ENCODE results near the gene CARD11.

The CARD11 gene

DNA sequence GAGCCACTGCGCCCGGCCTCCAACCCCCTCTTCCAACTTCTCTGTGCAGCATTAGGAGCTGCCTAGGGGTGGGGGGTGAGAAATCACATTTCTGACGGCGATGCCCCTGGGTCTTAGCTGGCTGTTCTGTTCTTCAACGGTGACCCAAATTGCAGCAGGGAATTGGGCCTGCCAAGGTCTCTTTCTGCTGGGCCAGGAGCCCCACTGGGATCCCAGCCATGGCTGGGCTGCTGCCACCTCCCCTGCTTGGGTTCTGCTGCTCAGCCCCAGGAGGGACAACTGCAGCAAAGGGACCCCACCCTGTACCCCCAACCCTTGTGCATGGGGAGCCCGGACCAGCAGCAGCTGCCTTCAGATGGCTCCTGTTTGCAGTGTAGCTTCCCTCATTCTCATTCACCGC, 155.9 kb downstream of the CARD11 start:
- H3K4me3 ChIP-seq (ENCODE audit: low read depth, low read length): no peak overlapping the region
- no peak for DNase-seq (ENCODE audit: low read depth, low spot score)
- in situ Hi-C loops (cut with HindIII; ENCODE audit: low sequenced_read_pairs): no loop called here
- TF ChIP-seq, protein P1, sequence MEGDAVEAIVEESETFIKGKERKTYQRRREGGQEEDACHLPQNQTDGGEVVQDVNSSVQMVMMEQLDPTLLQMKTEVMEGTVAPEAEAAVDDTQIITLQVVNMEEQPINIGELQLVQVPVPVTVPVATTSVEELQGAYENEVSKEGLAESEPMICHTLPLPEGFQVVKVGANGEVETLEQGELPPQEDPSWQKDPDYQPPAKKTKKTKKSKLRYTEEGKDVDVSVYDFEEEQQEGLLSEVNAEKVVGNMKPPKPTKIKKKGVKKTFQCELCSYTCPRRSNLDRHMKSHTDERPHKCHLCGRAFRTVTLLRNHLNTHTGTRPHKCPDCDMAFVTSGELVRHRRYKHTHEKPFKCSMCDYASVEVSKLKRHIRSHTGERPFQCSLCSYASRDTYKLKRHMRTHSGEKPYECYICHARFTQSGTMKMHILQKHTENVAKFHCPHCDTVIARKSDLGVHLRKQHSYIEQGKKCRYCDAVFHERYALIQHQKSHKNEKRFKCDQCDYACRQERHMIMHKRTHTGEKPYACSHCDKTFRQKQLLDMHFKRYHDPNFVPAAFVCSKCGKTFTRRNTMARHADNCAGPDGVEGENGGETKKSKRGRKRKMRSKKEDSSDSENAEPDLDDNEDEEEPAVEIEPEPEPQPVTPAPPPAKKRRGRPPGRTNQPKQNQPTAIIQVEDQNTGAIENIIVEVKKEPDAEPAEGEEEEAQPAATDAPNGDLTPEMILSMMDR (IDR thresholded peaks at IDR 0.05; ENCODE audit: low read depth, low read length): no peak

DNA sequence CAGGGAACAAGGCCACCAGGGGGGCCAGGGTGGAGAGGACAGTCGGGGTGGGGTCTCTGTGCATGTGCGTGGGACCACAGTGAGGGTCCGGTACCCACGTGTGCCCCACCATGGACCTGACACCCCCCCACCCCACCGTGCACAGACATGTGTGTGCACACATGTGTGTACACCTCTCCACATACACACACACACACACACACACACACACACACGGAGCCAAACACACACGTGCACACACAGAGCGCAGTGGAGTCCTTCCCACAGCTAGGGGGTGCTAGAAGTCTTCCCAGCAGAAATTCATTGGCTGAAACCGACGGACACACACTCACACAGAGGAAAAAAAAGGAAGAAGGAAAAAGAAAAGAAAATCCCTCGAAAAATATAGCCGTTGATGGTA, 156.8 kb downstream of the CARD11 start:
- no peak overlapping the region for H3K4me3 ChIP-seq (ENCODE audit: low read depth, low read length)
- TF ChIP-seq, protein P1 (IDR thresholded peaks at IDR 0.05; ENCODE audit: low read depth, low read length): peak; percentile 94
- peak; percentile 76 for DNase-seq (ENCODE audit: low read depth, low spot score)
- in situ Hi-C loops (cut with HindIII; ENCODE audit: low sequenced_read_pairs): no loop called here

DNA sequence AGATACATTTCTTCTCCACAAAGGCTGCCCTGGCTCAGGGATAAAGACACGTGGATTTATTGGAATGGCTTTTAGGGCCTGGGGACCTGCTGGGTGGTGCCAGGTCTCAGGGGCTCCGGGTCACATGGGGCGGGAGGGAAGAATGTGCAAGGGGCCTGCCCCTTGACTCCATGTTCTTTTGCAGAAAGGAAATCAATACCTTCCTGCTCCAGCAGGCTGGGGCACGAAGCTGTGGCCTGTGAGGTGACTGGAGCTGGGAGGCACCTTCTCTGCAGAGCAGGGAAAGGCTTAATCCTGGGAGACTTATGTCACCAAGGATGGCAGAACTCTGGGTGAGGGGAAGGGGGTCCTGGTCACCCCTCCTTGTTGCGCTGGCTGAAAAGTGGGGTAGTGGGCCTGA, 157.3 kb downstream of the CARD11 start:
- no peak overlapping the region for H3K4me3 ChIP-seq (ENCODE audit: low read depth, low read length)
- in situ Hi-C loops (cut with HindIII; ENCODE audit: low sequenced_read_pairs): no loop called here
- no peak for DNase-seq (ENCODE audit: low read depth, low spot score)
- TF ChIP-seq, protein P1 (IDR thresholded peaks at IDR 0.05; ENCODE audit: low read depth, low read length): no peak

DNA sequence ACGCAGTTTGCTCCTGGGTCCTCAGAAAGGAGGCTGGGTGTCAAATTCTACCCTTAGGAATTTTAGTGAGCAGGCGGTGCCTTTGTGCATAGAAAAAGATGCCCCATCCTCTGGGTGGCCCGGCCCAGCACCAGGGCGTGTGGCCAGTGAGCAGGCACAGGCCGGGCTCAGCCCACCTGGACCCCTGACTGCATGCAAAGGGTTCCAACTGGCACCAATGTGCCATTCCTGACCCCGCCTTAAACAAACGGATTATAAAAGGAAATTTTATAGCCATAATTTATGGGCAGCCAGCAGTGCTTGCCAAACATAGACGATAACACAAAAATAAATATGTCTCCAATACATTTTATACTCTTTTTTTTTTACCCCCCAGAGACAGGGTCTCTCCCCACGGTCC, 159.5 kb downstream of the CARD11 start:
- H3K4me3 ChIP-seq (ENCODE audit: low read depth, low read length): no peak overlapping the region
- TF ChIP-seq, protein P1 (IDR thresholded peaks at IDR 0.05; ENCODE audit: low read depth, low read length): no peak
- DNase-seq (ENCODE audit: low read depth, low spot score): no peak
- in situ Hi-C loops (cut with HindIII; ENCODE audit: low sequenced_read_pairs): no loop called here

DNA sequence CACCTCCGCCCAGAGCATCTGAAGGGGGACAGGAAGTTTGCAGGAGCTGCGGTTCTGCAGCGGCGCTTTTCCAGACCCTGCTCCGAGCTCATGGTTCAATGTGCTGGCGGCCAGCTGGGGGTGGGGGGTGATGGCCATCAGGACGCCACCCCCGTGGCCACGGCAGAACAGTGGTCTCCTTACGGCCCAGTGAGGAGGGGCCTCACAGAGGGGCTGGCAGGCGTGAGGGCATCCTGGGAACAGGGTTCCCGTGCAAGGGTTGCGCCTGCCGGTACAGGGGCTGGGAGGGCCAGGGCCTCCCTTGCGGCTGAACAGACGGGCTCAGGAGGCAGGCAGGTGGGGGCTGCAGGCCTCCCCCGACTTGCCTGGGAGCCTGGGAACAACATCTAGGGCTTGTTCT, 160.6 kb downstream of the CARD11 start:
- no peak overlapping the region for H3K4me3 ChIP-seq (ENCODE audit: low read depth, low read length)
- DNase-seq (ENCODE audit: low read depth, low spot score): no peak
- in situ Hi-C loops (cut with HindIII; ENCODE audit: low sequenced_read_pairs): no loop called here
- TF ChIP-seq, protein P1 (IDR thresholded peaks at IDR 0.05; ENCODE audit: low read depth, low read length): no peak

DNA sequence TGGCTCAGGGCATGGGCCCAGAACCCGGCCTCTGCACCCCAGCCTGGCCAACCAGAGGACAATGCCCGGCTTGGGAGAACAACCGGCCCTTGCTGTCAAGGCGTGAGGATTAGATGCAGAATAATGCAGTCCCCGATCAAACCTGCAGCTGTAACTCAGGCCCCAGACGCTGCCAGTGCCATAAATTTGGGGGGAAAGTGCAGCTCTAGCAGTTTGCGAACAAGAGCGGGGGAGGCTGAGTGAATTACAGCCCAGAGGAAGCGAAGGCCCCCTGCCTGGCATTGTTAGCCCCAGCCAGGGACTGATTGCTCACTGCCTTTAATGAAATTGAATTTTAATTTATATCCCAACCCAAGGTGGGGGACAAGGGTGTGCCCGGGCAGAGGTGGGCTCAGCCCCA, 161.6 kb downstream of the CARD11 start:
- in situ Hi-C loops (cut with HindIII; ENCODE audit: low sequenced_read_pairs): no loop called here
- TF ChIP-seq, protein P1 (IDR thresholded peaks at IDR 0.05; ENCODE audit: low read depth, low read length): no peak
- no peak overlapping the region for H3K4me3 ChIP-seq (ENCODE audit: low read depth, low read length)
- DNase-seq (ENCODE audit: low read depth, low spot score): no peak
